Transverse colon (tissue), 4 donors: ENCODE data around the gene EMC9. TPM values are rescaled to one million over a fixed set of nuclear protein-coding genes. Genes with fewer than 3 reads are reported as not detected.
"Not testable (repeated sequence)": the region's sequence is repeated elsewhere in the genome, so short reads cannot be mapped to it uniquely, and the experiment has no call there.

Source experiments
- DNase-seq: peaks from one replicate; pipeline ENCODE4 v3.0.0-alpha.2; 2019
- H3K27ac ChIP-seq, 4 donors: fragments of 200-600 bp; sonication (generic); 2 replicates each; pipeline ENCODE4 v1.5.1; 2016 to 2018; ENCODE audit warnings: inconsistent platforms in 4 of 4
- H3K27me3 ChIP-seq: fragments of 200-600 bp; sonication (generic); 2 replicates; pipeline ENCODE4 v1.5.1; 2017; ENCODE audit warnings: inconsistent platforms
- H3K36me3 ChIP-seq, 4 donors: fragments of 200-600 bp; sonication (generic); 2 replicates each; pipeline ENCODE4 v1.5.1; 2017 to 2019; ENCODE audit warnings: inconsistent platforms in 4 of 4
- H3K4me1 ChIP-seq, 4 donors: fragments of 200-600 bp; sonication (generic); 2 replicates each; pipeline ENCODE4 v1.5.1; 2017 to 2020; ENCODE audit warnings: inconsistent platforms in 4 of 4
- H3K4me3 ChIP-seq, 4 donors: fragments of 200-600 bp; sonication (generic); 1 replicate in 1 of 4; 2 replicates in 3 of 4; pipeline versions ENCODE4 v1.5.1 to v1.6.1; 2017 to 2019; ENCODE audit warnings: inconsistent platforms in 4 of 4
- H3K9me3 ChIP-seq, 2 donors: fragments of 200-600 bp; sonication (generic); 2 replicates each; pipeline ENCODE4 v1.5.1; 2017 to 2019; ENCODE audit warnings: inconsistent platforms in 2 of 2
- EP300 ChIP-seq: sonication (generic); formaldehyde crosslinking; IDR thresholded peaks from one replicate; pipeline ENCODE4 v1.6.1; 2017; ENCODE audit warnings: antibody characterized with exemption, low read depth
- POLR2A ChIP-seq: fragments of 450-650 bp; IDR thresholded peaks from one replicate; pipeline ENCODE4 v1.6.1; 2016; ENCODE audit warnings: antibody characterized with exemption, mild to moderate bottlenecking, moderate library complexity
- POLR2AphosphoS5 ChIP-seq, 3 donors: sonication (generic); formaldehyde crosslinking; IDR thresholded peaks; one replicate each; pipeline ENCODE4 v1.6.1; 2016; ENCODE audit warnings: antibody characterized with exemption in 3 of 3
- WGBS, 2 donors: methylation state at CpG; one replicate each; pipeline ENCODE4 v1.1.5; 2018; ENCODE audit warnings: low coverage in 1 of 2; 5-methylcytosine and 5-hydroxymethylcytosine counted together
- in situ Hi-C, 4 donors: fragments of 200-750 bp; cut with MboI; loops; one replicate each; pipeline versions ENCODE4 v1.15.0 to v1.15.1; 2017; ENCODE audit warnings: low sequenced_read_pairs in 3 of 4, low pct_ligation_motif_present in 1 of 4, low pct_unique_long_range_greater_than_20kb in 1 of 4
- intact Hi-C: fragments of 100-400 bp; cut with DNase I; formaldehyde crosslinking; loops from one replicate; pipeline ENCODE4 v1.15.1; 2023; ENCODE audit warnings: low total_unique reads
- total RNA-seq, 4 donors: library from RNA; depleted of rRNA; stranded (reverse); fragments of >200 nt; gene quantifications; one replicate each; pipeline ENCODE4 v1.1.0, GENCODE V29; 2016
- TF ChIP-seq, protein P1 (sequence below), 5 experiments: fragments of 200-600 bp in 3 of 5; fragments of 450-650 bp in 2 of 5; sonication (generic) in 3 of 5; IDR thresholded peaks; 1 replicate in 2 of 5; 2 replicates in 3 of 5; pipeline ENCODE4 v1.5.1; 2016 to 2017; ENCODE audit warnings: antibody characterized with exemption in 5 of 5, inconsistent platforms in 3 of 5, mild to moderate bottlenecking in 2 of 5, moderate library complexity in 1 of 5

Gene EMC9
- total RNA-seq, 4 donors from 2014 or later, result 2.2 to 15.4 (median 12.3) TPM; not detected in 1

DNA sequence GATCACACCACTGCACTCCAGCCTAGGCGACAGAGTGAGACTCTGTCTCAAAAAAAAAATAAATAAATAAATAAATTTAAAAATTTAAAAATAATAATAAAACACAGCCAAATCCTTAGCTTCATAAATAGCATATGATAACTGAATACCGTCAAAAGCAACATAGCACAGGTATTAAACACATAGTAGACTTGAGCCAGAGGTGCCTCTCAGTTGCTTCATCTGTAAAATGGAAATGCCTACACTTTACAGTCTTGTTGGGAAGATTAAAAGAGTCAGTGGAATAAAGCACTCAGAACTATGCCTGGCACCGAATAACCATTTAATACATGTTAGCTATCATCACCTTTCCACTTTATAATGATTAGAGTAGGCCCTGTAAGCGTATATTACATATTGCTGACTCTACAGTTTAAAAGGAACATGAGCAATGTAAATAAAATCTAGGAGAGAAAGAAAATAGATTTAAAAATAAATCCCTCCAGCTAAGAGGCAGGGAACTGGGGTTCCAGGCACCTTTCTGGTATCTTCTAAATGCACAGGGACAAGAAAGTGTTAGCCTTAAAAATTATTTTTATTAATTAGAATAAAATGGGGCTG is 34.6 kb downstream of the EMC9 start:
- intact Hi-C loops (loop anchor here (5.0 to 10.0 kb wide), 2 partner anchors 44 to 48 kb away; no protein-coding TSS in a partner anchor), in situ Hi-C loops (no loop called here)
- Histone ChIP-seq H3K4me1 (peaks cover 0 to 25% (median 9%) of the 10 kb centered on the region in 4 donors), H3K36me3 (peaks cover 0 to 9% (median 0%) of the 10 kb centered on the region in 4 donors), H3K27me3 (no peaks in the 10 kb centered on the region), H3K4me3 (no peak overlapping the region), H3K27ac (no peak overlapping the region), H3K9me3 (no peaks in the 10 kb centered on the region)
- no peak for DNase-seq
- 91 to 95% methylated on average over 4 of the region's 4 CpGs for WGBS, 2 donors
- TF ChIP-seq POLR2A (no peak), POLR2AphosphoS5 (IDR thresholded peaks at IDR 0.05) (no peak), EP300 (no peak)
- TF ChIP-seq, protein P1, sequence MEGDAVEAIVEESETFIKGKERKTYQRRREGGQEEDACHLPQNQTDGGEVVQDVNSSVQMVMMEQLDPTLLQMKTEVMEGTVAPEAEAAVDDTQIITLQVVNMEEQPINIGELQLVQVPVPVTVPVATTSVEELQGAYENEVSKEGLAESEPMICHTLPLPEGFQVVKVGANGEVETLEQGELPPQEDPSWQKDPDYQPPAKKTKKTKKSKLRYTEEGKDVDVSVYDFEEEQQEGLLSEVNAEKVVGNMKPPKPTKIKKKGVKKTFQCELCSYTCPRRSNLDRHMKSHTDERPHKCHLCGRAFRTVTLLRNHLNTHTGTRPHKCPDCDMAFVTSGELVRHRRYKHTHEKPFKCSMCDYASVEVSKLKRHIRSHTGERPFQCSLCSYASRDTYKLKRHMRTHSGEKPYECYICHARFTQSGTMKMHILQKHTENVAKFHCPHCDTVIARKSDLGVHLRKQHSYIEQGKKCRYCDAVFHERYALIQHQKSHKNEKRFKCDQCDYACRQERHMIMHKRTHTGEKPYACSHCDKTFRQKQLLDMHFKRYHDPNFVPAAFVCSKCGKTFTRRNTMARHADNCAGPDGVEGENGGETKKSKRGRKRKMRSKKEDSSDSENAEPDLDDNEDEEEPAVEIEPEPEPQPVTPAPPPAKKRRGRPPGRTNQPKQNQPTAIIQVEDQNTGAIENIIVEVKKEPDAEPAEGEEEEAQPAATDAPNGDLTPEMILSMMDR (IDR thresholded peaks at IDR 0.05), result no peak

DNA sequence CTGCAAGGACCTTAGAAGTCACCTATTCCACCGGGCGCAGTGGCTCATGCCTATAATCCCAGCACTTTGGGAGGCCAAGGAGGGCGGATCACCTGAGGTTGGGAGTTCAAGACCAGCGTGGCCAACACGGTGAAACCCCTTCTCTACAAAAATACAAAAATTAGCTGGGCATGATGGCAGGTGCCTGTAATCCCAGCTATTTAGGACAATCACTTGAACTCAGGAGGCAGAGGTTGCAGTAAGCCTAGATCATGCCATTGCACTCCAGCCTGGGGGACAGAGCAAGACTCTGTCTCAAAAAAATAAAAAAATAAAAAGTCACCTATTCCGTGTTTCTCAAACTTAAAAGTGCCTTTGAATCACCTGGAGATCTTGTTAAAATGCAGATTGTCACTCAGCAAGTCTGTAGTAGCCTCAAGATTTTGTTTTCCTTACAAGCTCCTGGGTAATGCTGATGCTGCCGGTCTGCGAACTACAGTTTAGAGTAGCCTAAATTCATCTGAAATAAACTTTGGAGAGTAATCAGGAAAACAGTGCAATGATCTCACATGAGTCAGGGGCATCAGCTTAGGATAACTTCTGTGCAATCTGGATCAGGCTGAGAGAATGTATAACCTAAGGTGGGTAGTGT is 35.7 kb downstream of the EMC9 start:
- H3K4me3 ChIP-seq, H3K36me3 ChIP-seq, DNase-seq, H3K27ac ChIP-seq, H3K27me3 ChIP-seq, in situ Hi-C loops, H3K9me3 ChIP-seq: not testable (repeated sequence)
- peaks cover 0 to 19% (median 8%) of the 10 kb centered on the region in 4 donors for H3K4me1 ChIP-seq
- intact Hi-C loops, result loop anchor here (5.0 to 10.0 kb wide), 2 partner anchors 43 to 49 kb away; no protein-coding TSS in a partner anchor
- 84 to 86% methylated on average over 3 to 8 of the region's 8 CpGs for WGBS, 2 donors

DNA sequence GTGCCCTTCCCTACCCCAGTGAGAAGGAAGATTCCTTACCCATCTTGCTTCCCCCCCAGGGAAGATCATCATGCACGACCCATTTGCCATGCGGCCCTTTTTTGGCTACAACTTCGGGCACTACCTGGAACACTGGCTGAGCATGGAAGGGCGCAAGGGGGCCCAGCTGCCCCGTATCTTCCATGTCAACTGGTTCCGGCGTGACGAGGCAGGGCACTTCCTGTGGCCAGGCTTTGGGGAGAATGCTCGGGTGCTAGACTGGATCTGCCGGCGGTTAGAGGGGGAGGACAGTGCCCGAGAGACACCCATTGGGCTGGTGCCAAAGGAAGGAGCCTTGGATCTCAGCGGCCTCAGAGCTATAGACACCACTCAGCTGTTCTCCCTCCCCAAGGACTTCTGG is 37.9 kb downstream of the EMC9 start:
- Histone ChIP-seq H3K9me3 (no peaks in the 10 kb centered on the region), H3K27ac (no peak overlapping the region), H3K27me3 (no peaks in the 10 kb centered on the region), H3K4me1 (peaks cover 0 to 2% (median 0%) of the 10 kb centered on the region in 4 donors), H3K4me3 (no peak overlapping the region), H3K36me3 (peaks cover 0 to 9% (median 0%) of the 10 kb centered on the region in 4 donors)
- TF ChIP-seq POLR2AphosphoS5 (IDR thresholded peaks at IDR 0.05) (no peak), POLR2A (no peak)
- TF ChIP-seq, protein P1 (IDR thresholded peaks at IDR 0.05), result no peak
- 95% methylated on average over 12 of the region's 13 CpGs; no CpG with 5 or more reads in 1 of the 2 donors for WGBS, 2 donors
- DNase-seq, result no peak
- in situ Hi-C loops (no loop called here), intact Hi-C loops (loop anchor here (10.0 kb wide), 1 partner anchor 51 kb away; no protein-coding TSS in a partner anchor)

DNA sequence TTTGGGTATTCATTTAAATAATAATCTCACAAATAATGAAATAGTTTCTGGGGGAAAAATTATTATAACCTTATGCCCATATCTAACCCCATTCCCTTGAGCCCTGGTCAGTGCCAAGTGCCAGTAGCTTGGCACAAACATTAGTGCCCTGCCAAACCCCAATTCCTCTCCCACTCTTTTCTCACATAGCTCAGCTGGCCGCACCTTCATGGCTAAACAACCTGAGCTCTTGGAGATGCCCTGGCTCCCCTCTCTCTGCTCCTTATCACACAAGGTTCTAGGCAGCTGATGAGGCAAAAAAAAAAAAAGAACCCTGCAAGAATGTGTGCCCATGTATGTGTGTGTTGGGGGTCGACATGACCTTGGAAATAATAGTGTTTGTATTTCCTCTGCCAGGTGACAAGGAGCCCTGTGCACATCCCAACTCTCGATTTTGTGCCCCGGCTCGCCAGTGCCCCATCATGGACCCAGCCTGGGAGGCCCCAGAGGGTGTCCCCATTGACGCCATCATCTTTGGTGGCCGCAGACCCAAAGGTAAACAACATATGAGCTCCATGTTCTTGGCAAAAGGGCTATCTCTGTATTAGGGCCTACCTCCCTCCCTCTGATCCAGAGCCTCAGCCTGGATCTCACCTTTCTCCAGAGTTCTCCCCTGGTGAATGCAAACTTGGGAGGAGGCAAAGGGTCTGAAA is 38.9 kb downstream of the EMC9 start:
- intact Hi-C loops (loop anchor here (10.0 kb wide), 1 partner anchor 52 kb away; no protein-coding TSS in a partner anchor), in situ Hi-C loops (no loop called here)
- TF ChIP-seq EP300 (no peak), POLR2AphosphoS5 (IDR thresholded peaks at IDR 0.05) (no peak), POLR2A (no peak)
- TF ChIP-seq, protein P1 (IDR thresholded peaks at IDR 0.05), result no peak
- Histone ChIP-seq H3K4me1 (no peaks in the 10 kb centered on the region), H3K27me3 (no peaks in the 10 kb centered on the region), H3K9me3 (no peaks in the 10 kb centered on the region), H3K4me3 (no peak overlapping the region), H3K36me3 (peaks cover 0 to 9% (median 0%) of the 10 kb centered on the region in 4 donors), H3K27ac (no peak overlapping the region)
- 64 to 95% methylated on average over 2 to 7 of the region's 7 CpGs for WGBS, 2 donors
- no peak for DNase-seq
